Muscle layer of duodenum (tissue), 2 donors: Measurements from ENCODE around the gene CDC25A.

Experiments
- H3K27ac ChIP-seq: one replicate; pipeline ENCODE4 v1.7.0; 2013; ENCODE audit warnings: mild to moderate bottlenecking, low read length
- H3K27me3 ChIP-seq: one replicate; pipeline ENCODE4 v1.7.0; 2013; ENCODE audit warnings: low read depth, mild to moderate bottlenecking, control low read depth, low read length
- H3K36me3 ChIP-seq, 2 donors: one replicate each; pipeline ENCODE4 v1.7.0; 2013; ENCODE audit warnings: low read length in 2 of 2, control low read depth in 1 of 2, mild to moderate bottlenecking in 1 of 2; ENCODE audit not compliant: insufficient read depth in 2 of 2, control insufficient read depth in 1 of 2
- H3K4me1 ChIP-seq, 2 donors: one replicate each; pipeline ENCODE4 v1.7.0; 2013; ENCODE audit warnings: low read length in 2 of 2, mild to moderate bottlenecking in 2 of 2, control low read depth in 1 of 2, moderate library complexity in 1 of 2; ENCODE audit not compliant: insufficient read depth in 2 of 2, control insufficient read depth in 1 of 2
- H3K4me3 ChIP-seq, 2 donors: one replicate each; pipeline ENCODE4 v1.7.0; 2013; ENCODE audit warnings: low read length in 2 of 2, low read depth in 1 of 2, mild to moderate bottlenecking in 1 of 2
- H3K9me3 ChIP-seq, 2 donors: one replicate each; pipeline ENCODE4 v1.7.0; 2013; ENCODE audit warnings: low read length in 2 of 2, control low read depth in 1 of 2, mild to moderate bottlenecking in 1 of 2; ENCODE audit not compliant: control insufficient read depth in 1 of 2
- donor health status: healthy.

Gene CDC25A

GRCh38 chr3:48157950-48158376, 30.3 kb downstream of the CDC25A start:
- no peaks in the 10 kb centered on the region for H3K9me3 ChIP-seq
- H3K36me3 ChIP-seq, result peaks cover 4 to 6% of the 10 kb centered on the region in 2 donors
- H3K4me3 ChIP-seq, result no peak overlapping the region
- no peaks in the 10 kb centered on the region for H3K27me3 ChIP-seq
- H3K27ac ChIP-seq, result no peak overlapping the region
- no peaks in the 10 kb centered on the region for H3K4me1 ChIP-seq

DNA sequence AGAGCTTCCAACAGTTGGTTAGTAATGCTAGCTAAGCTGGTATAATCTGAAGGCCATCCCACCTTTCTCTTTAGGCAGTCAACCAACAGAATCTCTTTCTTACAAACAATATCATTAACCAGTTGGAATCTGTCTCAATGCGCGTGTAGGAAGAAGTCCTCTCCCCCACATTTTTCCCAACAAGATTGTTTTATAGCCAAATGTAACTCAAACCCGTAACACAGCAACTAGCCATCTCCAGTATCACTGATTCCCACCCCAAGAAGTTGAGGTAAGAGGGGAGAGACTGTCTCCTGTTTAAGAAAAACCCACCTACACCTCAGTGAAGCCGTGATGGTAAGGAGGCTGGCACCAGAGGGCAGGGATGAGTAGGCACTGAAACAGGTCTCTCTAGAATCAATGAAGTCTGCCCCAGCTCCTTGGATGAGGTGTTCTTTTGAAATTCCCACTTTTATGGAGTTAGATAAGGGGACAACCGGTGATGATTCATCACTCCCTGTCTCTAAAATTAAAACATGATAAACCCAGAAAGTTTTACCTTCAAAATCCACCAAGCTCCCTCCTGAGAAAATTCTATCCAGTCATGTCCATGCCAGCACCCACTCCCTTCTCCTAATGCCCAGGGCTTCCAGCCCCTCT, 30.9 kb downstream of the CDC25A start:
- Histone ChIP-seq H3K36me3 (peaks cover 4 to 6% of the 10 kb centered on the region in 2 donors), H3K4me3 (no peak overlapping the region), H3K4me1 (no peaks in the 10 kb centered on the region), H3K27me3 (no peaks in the 10 kb centered on the region), H3K27ac (no peak overlapping the region), H3K9me3 (no peaks in the 10 kb centered on the region)

DNA sequence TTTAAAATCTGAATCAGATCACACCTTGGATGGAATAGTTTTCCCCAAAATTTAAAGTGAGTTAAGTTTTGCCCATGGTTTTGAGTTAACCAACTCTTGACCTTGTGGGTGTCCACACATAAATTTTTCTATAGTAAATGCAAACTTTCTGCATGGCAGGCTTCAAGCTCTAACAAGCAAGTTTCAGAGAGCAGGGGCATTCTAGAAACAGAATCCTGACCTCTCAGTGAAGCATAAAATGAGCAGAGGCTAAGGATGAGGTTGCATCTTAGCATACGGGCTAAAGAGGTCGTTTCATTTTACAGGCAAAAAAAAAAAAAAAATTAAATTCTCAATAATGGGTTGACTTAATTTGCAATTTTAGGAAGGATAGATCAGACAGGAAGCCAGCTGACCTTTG, 32.1 kb downstream of the CDC25A start:
- Histone ChIP-seq H3K27me3 (no peaks in the 10 kb centered on the region), H3K36me3 (peaks cover 4 to 6% of the 10 kb centered on the region in 2 donors), H3K4me1 (peaks cover 6 to 7% of the 10 kb centered on the region in 2 donors), H3K27ac (no peak overlapping the region), H3K9me3 (no peaks in the 10 kb centered on the region), H3K4me3 (no peak overlapping the region)

- Histone ChIP-seq H3K4me1 (peaks cover 8 to 9% of the 10 kb centered on the region in 2 donors), H3K4me3 (no peak overlapping the region), H3K9me3 (no peaks in the 10 kb centered on the region), H3K27me3 (no peaks in the 10 kb centered on the region), H3K27ac (no peak overlapping the region), H3K36me3 (peaks cover 4 to 6% of the 10 kb centered on the region in 2 donors)
Observed at GRCh38 chr3:48155122-48155521, 33.1 kb downstream of the CDC25A start.

DNA sequence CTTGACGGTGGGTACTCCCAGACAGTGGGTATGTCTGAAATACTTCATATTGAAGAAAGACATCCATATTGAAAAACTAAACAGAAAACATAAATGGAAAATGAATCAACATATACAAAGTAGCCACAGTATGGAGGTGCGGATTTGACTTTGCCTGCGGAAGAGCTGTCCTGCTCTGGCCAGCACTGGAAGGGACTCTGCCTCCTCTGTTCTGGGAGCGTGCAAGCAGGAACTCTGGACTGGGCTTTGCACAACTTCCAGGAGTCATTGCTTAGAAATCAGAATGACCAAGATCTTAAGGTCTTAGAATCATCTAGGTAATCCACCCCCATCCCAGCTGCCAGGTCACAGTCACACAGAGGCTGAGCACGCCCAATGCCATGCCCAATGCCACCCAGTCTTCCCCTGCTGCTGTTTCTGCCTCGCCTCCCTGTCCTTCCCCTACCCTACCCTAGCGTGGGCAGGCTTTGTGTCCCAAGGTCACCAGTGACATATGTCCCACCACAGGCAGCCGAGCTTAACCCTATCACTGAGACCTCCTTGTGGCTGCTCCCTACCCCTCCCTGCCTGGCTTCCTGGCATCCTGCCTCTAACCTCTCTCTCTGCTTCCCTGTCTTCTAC, 36.3 kb downstream of the CDC25A start:
- no peak overlapping the region for H3K27ac ChIP-seq
- peak overlapping the region in 1 of 2 donors; percentile 42 for H3K4me3 ChIP-seq
- peaks cover 8 to 9% of the 10 kb centered on the region in 2 donors for H3K4me1 ChIP-seq
- no peaks in the 10 kb centered on the region for H3K36me3 ChIP-seq
- no peaks in the 10 kb centered on the region for H3K27me3 ChIP-seq
- no peaks in the 10 kb centered on the region for H3K9me3 ChIP-seq

DNA sequence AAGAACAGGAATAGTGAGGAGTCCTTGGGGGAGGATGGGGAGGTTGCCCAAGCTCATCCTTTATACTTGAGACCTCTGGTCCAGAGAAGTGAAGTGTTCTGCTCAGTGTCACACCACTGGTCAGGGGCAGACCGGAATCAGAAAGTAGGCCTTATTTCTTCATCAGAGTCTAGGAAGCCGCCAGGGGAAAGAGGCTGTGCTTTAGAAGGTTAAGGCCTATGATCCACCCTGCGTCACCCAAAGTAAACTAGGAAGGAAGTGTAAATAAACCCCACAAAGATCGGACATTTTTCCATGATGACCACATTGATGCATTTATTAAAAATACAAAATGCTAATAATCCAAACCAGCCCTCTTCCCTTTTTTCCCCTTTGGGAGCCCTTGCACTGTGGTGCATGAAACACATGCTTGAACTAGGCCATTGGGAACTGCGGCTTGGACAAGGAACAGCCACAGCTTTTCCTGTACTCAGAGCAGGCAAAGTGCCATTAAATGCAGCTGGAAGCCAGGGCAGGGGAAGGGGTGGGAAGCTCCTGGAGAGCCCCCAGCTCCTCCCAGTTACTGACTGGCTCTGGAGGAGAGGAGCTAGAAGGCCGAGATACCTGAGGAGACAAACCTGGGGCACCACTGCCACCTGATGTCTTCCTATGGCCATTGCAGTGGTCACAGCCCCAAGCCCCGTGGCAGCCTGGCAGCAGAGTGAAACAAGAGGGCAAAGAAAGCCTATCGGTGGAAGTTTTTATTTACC, 37.0 kb downstream of the CDC25A start:
- H3K27me3 ChIP-seq, result no peaks in the 10 kb centered on the region
- H3K27ac ChIP-seq, result no peak overlapping the region
- peak overlapping the region; percentile 2 to 42 for H3K4me3 ChIP-seq
- peaks cover 8 to 9% of the 10 kb centered on the region in 2 donors for H3K4me1 ChIP-seq
- no peaks in the 10 kb centered on the region for H3K9me3 ChIP-seq
- no peaks in the 10 kb centered on the region for H3K36me3 ChIP-seq

- no peaks in the 10 kb centered on the region for H3K4me1 ChIP-seq
Observed at GRCh38 chr3:48143992-48144391, 44.2 kb downstream of the CDC25A start.

GRCh38 chr3:48143567-48143966, 44.6 kb downstream of the CDC25A start:
- no peak overlapping the region for H3K4me3 ChIP-seq
- H3K4me1 ChIP-seq, result no peaks in the 10 kb centered on the region
- no peaks in the 10 kb centered on the region for H3K27me3 ChIP-seq
- H3K9me3 ChIP-seq, result no peaks in the 10 kb centered on the region
- no peak overlapping the region for H3K27ac ChIP-seq
- no peaks in the 10 kb centered on the region for H3K36me3 ChIP-seq

More at GRCh38 chr3:48143992-48144391, 44.2 kb downstream of the CDC25A start:
- H3K27ac ChIP-seq, result no peak overlapping the region
- no peaks in the 10 kb centered on the region for H3K9me3 ChIP-seq
- H3K36me3 ChIP-seq, result no peaks in the 10 kb centered on the region
- no peak overlapping the region for H3K4me3 ChIP-seq
- no peaks in the 10 kb centered on the region for H3K27me3 ChIP-seq

GRCh38 chr3:48142316-48142870, 45.8 kb downstream of the CDC25A start:
- Histone ChIP-seq H3K4me3 (no peak overlapping the region), H3K36me3 (no peaks in the 10 kb centered on the region), H3K27me3 (no peaks in the 10 kb centered on the region), H3K27ac (no peak overlapping the region), H3K9me3 (no peaks in the 10 kb centered on the region), H3K4me1 (no peaks in the 10 kb centered on the region)

- no peaks in the 10 kb centered on the region for H3K27me3 ChIP-seq
- no peaks in the 10 kb centered on the region for H3K4me1 ChIP-seq
- no peak overlapping the region for H3K27ac ChIP-seq
- H3K36me3 ChIP-seq, result no peaks in the 10 kb centered on the region
- H3K4me3 ChIP-seq, result no peak overlapping the region
- H3K9me3 ChIP-seq, result no peaks in the 10 kb centered on the region
Observed at GRCh38 chr3:48141604-48142137, 46.5 kb downstream of the CDC25A start.
